ENCODE results near the gene SDSL. TPM values are rescaled to one million over a fixed set of nuclear protein-coding genes. Genes with fewer than 3 reads are reported as not detected.

The SDSL gene
- total and polyA plus RNA-seq, 10 of the 15 experiments (the other 5 are each of a cell fraction or from before 2014, with no cell fraction given): 0.18 to 4.4 (median 1.0) TPM

- POLR2A ChIA-PET: no interaction called here
- TF ChIP-seq USF1 (IDR thresholded peaks at IDR 0.05; ENCODE audit: borderline replicate concordance, extremely low read length, insufficient read depth, low read depth, low read length): no peak
- no peak for TF ChIP-seq TAF1 (IDR thresholded peaks at IDR 0.05; ENCODE audit: borderline replicate concordance, low read depth, low read length)
- no peak for TF ChIP-seq SUZ12 (IDR thresholded peaks at IDR 0.05; ENCODE audit: unreplicated experiment)
- TF ChIP-seq ELK1 (IDR thresholded peaks at IDR 0.05; ENCODE audit: low read depth, low read length): no peak
- no peak for TF ChIP-seq SIN3A (IDR thresholded peaks at IDR 0.05; ENCODE audit: low read depth, low read length)
- no peak for TF ChIP-seq CHD4 (IDR thresholded peaks at IDR 0.05)
- TF ChIP-seq REST (IDR thresholded peaks at IDR 0.05; ENCODE audit: low read depth, low read length): no peak
- TF ChIP-seq SMC3 (IDR thresholded peaks at IDR 0.05; ENCODE audit: borderline replicate concordance, low read length): no peak
- TF ChIP-seq STAT1 (conservative IDR thresholded peaks at IDR 0.05): no peak
- TF ChIP-seq BCL11A (IDR thresholded peaks at IDR 0.05; ENCODE audit: low read depth, low read length): no peak
- TF ChIP-seq SMAD5 (IDR thresholded peaks at IDR 0.05; ENCODE audit: low read depth): no peak
- no peak for TF ChIP-seq MLLT1 (IDR thresholded peaks at IDR 0.05)
- Histone ChIP-seq H3K79me2 (ENCODE audit: control insufficient read depth, insufficient read depth, low read length) (no peaks in the 10 kb centered on the region), H3K4me1 (ENCODE audit: control insufficient read depth, insufficient read depth, low read length) (no peaks in the 10 kb centered on the region), H3K27ac (ENCODE audit: control insufficient read depth, insufficient read depth) (no peak overlapping the region), H2AFZ (ENCODE audit: control insufficient read depth, low read depth, low read length) (no peak overlapping the region), H3K9me3 (replicated peaks; ENCODE audit: control insufficient read depth, insufficient read depth, low read length) (no peaks in the 10 kb centered on the region), H3K36me3 (ENCODE audit: control insufficient read depth in 2 of 2, insufficient read depth in 2 of 2, low read length in 1 of 2) (no peaks in the 10 kb centered on the region), H3K9ac (ENCODE audit: control insufficient read depth, insufficient read depth, low read length) (no peak overlapping the region), H3K27me3 (replicated peaks in 1 of 2; ENCODE audit: control insufficient read depth in 2 of 2, insufficient read depth in 2 of 2, low read length in 1 of 2) (peaks cover 2 to 9% of the 10 kb centered on the region in 2 experiments; a peak in 3 of 4 replicates), H4K20me1 (ENCODE audit: control insufficient read depth, insufficient read depth) (no peaks in the 10 kb centered on the region; the same call in 1 of the 2 replicates), H3K4me3 (no peak overlapping the region), H3K4me2 (ENCODE audit: control insufficient read depth, insufficient read depth) (no peak overlapping the region)
- no TSS peak for BruUV-seq (replicated peaks)
- DNase-seq (ENCODE audit: low read depth, low spot score) (no peak), FAIRE-seq (no peak), ATAC-seq (no peak)
- intact Hi-C loops (cut with micrococcal nuclease; ENCODE audit: unreplicated experiment) (loop anchor here (10.0 kb wide), 1 partner anchor 478 kb away; no protein-coding TSS in a partner anchor), in situ Hi-C loops (cut with MboI) (loop anchor here (10.0 kb wide), 1 partner anchor 478 kb away; no protein-coding TSS in a partner anchor)
- WGBS (ENCODE audit: insufficient coverage, insufficient replicate concordance, low lambda C conversion rate, missing lambda C conversion rate): 17% methylated on average over 6 of the region's 6 CpGs
- CTCF ChIA-PET: interaction anchor here (1.0 kb wide), 1 partner anchor 453 kb away, joined by 4 read pairs; no protein-coding TSS in a partner anchor
- RAD21 ChIA-PET (ENCODE audit: unreplicated experiment): no interaction called here
- SMC1A ChIA-PET (ENCODE audit: uncharacterized antibody, unreplicated experiment): no interaction called here
These were observed 15.0 kb downstream of the SDSL start for GRCh38 chr12:113436993-113437728.
